Peyer's patch (tissue), 4 donors: ENCODE data around the gene TACC2. TPM values are rescaled to one million over a fixed set of nuclear protein-coding genes. Genes with fewer than 3 reads are reported as not detected.

Source experiments
- DNase-seq, 3 donors: peaks; one replicate each; pipeline ENCODE4 v3.0.0-alpha.2; 2017 to 2019
- H3K27ac ChIP-seq, 4 donors: fragments of 200-600 bp; sonication (generic); one replicate each; pipeline ENCODE4 v1.5.1; 2016 to 2019
- H3K27me3 ChIP-seq, 2 donors: fragments of 200-600 bp; sonication (generic); one replicate each; pipeline ENCODE4 v1.5.1; 2019
- H3K36me3 ChIP-seq, 3 donors: fragments of 200-600 bp; sonication (generic); one replicate each; pipeline ENCODE4 v1.5.1; 2016 to 2019
- H3K4me1 ChIP-seq, 4 donors: fragments of 200-600 bp; sonication (generic); one replicate each; pipeline ENCODE4 v1.5.1; 2016 to 2019
- H3K4me3 ChIP-seq, 4 donors: fragments of 200-600 bp; sonication (generic); 1 replicate in 3 of 4; 2 replicates in 1 of 4; pipeline ENCODE4 v1.5.1; 2016 to 2019; ENCODE audit warnings: mild to moderate bottlenecking in 1 of 4
- H3K9me3 ChIP-seq, 4 donors: fragments of 200-600 bp; sonication (generic); one replicate each; pipeline ENCODE4 v1.5.1; 2016 to 2019; ENCODE audit warnings: mild to moderate bottlenecking in 1 of 4
- POLR2A ChIP-seq, 2 donors: fragments of 450-650 bp; IDR thresholded peaks; one replicate each; pipeline ENCODE4 v1.5.1; 2017; ENCODE audit warnings: antibody characterized with exemption in 2 of 2, mild to moderate bottlenecking in 2 of 2, moderate library complexity in 2 of 2
- total RNA-seq, 4 donors: library from RNA; depleted of rRNA; stranded (reverse); fragments of >200 nt; gene quantifications; one replicate each; pipeline ENCODE4 v1.1.0, GENCODE V29; 2016
- TF ChIP-seq, protein P1 (sequence below), 6 experiments: fragments of 450-650 bp in 4 of 6; fragments of 200-600 bp in 2 of 6; sonication (generic) in 1 of 6; IDR thresholded peaks; one replicate each; pipeline ENCODE4 v1.5.1; 2017 to 2019; ENCODE audit warnings: antibody characterized with exemption in 6 of 6, mild to moderate bottlenecking in 3 of 6, moderate library complexity in 1 of 6

Gene TACC2
- total RNA-seq, 4 donors from 2014 or later = 91.6 to 140 (median 109) TPM

DNA sequence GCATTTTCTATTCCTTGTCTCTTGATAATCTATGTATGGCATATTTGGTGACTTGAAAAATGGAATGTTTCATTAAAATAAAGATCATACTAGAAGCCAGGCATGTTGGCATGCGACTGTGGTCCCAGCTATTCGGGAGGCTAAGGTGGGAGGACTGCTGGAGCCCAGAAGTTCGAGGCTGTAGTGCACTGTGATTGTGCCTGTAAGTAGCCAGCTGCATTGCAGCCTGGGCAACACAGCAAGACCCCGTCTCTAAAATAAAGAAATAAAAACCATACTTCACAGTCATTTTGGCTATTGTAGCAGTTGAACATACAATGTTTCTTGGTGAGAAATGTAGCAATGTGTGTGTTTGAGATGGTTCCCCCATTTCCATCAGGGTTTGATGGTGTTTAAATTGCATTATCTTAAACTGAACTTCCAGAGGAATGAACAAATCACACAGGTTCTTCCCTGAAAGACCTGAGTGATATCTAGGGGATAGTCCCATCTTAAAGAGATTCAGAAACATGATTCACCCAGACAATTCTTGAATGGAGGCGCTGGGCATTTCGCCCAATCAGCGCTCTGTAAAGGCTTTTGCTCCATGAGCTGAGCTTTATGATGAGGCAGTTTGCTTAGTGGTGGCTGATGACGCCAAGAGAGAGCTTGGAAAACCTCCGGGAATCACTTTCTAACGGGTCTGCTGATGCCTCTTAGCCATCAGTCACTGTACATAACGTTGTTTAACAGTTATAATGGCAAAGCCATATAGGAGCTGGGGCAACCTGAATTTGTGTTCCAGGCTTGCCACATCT, 262.7 kb downstream of the TACC2 start:
- no peaks in the 10 kb centered on the region for H3K4me1 ChIP-seq
- H3K27ac ChIP-seq = no peak overlapping the region
- H3K4me3 ChIP-seq = no peak overlapping the region
- no peak for DNase-seq
- H3K27me3 ChIP-seq = no peaks in the 10 kb centered on the region
- TF ChIP-seq POLR2A (IDR thresholded peaks at IDR 0.05) = no peak
- TF ChIP-seq, protein P1, sequence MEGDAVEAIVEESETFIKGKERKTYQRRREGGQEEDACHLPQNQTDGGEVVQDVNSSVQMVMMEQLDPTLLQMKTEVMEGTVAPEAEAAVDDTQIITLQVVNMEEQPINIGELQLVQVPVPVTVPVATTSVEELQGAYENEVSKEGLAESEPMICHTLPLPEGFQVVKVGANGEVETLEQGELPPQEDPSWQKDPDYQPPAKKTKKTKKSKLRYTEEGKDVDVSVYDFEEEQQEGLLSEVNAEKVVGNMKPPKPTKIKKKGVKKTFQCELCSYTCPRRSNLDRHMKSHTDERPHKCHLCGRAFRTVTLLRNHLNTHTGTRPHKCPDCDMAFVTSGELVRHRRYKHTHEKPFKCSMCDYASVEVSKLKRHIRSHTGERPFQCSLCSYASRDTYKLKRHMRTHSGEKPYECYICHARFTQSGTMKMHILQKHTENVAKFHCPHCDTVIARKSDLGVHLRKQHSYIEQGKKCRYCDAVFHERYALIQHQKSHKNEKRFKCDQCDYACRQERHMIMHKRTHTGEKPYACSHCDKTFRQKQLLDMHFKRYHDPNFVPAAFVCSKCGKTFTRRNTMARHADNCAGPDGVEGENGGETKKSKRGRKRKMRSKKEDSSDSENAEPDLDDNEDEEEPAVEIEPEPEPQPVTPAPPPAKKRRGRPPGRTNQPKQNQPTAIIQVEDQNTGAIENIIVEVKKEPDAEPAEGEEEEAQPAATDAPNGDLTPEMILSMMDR (IDR thresholded peaks at IDR 0.05) = no peak
- H3K36me3 ChIP-seq = peaks cover 0 to 52% (median 0%) of the 10 kb centered on the region in 3 donors
- no peaks in the 10 kb centered on the region for H3K9me3 ChIP-seq

DNA sequence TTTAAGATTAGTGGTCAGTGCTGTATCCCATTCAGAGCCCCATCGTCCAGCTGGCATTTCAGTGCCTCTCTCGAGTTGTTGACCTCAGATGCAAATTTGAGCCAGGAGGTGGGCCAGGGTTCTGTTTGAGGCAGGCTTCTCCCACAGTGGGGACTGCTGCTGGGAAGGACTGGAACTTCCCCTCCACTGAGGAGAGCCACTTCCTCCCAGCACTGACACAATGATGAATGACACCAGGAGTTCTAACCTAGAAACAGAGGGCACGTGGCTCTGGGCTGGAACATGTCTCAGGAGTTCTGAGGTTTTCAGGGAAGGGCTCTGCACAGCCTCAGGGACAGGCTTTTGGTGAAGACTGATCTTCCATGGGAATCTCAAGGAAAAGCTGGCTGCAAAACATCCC, 263.8 kb downstream of the TACC2 start:
- DNase-seq = no peak
- peaks cover 0 to 53% (median 0%) of the 10 kb centered on the region in 3 donors for H3K36me3 ChIP-seq
- H3K4me1 ChIP-seq = no peaks in the 10 kb centered on the region
- H3K27ac ChIP-seq = no peak overlapping the region
- TF ChIP-seq POLR2A (IDR thresholded peaks at IDR 0.05) = no peak
- TF ChIP-seq, protein P1 (IDR thresholded peaks at IDR 0.05) = no peak
- no peak overlapping the region for H3K4me3 ChIP-seq
- H3K9me3 ChIP-seq = no peaks in the 10 kb centered on the region
- no peaks in the 10 kb centered on the region for H3K27me3 ChIP-seq

DNA sequence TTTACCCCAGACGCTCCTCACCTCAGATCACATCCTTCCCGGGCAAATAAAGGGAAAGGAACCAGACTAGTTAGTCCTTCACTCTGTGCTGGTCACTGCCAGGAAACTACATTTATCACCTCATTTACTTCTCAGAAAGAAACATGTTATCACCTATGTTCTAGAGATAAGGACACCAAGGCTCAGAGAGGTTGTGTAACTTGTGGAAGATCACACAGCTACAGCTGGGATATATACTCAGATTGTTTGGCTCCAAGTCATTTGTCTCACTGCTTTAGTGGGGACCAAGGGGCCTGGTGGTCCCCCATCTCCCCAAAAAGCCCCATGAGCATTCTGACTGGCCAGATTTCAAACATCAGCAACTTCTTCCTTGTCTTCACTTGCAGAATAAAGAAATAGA, 264.6 kb downstream of the TACC2 start:
- Histone ChIP-seq H3K27ac (no peak overlapping the region), H3K4me1 (no peaks in the 10 kb centered on the region), H3K27me3 (no peaks in the 10 kb centered on the region), H3K36me3 (peaks cover 0 to 47% (median 0%) of the 10 kb centered on the region in 3 donors), H3K4me3 (no peak overlapping the region), H3K9me3 (no peaks in the 10 kb centered on the region)
- no peak for DNase-seq
- TF ChIP-seq, protein P1 (IDR thresholded peaks at IDR 0.05) = no peak

DNA sequence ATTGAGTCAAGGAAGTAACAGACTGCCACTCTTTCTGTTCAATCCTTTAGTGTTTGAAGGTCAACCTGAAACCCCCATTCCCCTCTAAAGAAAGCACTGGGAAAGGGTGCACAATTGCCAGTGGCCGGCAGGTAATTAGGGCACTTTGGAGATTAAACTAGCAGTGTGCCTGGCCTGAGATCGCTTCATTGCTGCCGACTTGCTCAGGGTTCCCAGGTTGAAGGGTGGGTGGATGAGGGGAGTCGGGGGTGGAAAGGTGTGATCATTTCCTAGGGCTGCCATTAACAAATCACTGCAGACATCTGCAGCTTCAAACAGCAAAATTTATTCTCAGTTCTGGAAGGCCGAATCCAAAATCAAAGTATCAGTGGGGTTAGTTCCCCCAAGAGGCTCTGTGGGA, 265.9 kb downstream of the TACC2 start:
- no peak for DNase-seq
- no peaks in the 10 kb centered on the region for H3K4me1 ChIP-seq
- no peak overlapping the region for H3K27ac ChIP-seq
- H3K4me3 ChIP-seq = no peak overlapping the region
- no peaks in the 10 kb centered on the region for H3K9me3 ChIP-seq
- no peak for TF ChIP-seq POLR2A (IDR thresholded peaks at IDR 0.05)
- TF ChIP-seq, protein P1 (IDR thresholded peaks at IDR 0.05) = no peak
- H3K27me3 ChIP-seq = no peaks in the 10 kb centered on the region
- H3K36me3 ChIP-seq = peaks cover 0 to 35% (median 0%) of the 10 kb centered on the region in 3 donors

DNA sequence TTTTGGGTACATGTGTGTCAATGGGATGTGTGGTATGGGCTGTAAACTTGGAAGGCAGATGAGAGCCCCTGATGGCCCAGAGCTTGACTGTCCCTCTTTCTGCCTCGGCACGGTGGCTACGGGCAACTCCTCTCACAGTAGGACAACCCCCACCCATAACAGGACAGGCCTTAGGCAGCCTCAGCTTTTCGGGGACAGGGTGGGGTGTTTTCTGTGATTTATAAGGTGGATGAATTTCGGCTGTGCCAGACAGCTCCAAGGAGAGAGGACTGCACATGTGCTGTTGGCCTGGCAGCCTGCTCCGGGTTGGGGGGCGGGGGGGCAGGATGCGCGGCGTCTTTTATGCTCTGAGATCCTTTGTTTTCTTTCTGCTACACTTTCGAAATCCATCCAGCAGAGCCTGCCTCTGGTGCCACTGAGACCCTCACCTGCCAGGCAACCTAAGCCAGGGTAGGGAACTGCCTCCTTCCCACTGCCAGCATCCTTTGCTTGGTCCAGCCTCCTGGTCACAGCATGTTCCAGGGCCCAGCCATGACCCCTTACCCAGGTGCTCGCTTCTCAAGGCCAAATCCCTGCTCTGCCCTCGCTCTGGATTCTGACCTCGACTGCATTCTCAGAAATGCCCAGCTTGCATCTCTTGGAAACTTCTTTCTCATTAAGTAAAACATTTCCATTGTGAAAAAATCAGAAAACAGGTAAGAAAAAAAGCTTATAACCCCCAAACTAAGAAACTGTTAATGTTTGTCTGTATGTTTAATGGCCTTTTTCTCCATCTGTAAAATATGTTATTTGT, 266.7 kb downstream of the TACC2 start:
- Histone ChIP-seq H3K27ac (no peak overlapping the region), H3K36me3 (peaks cover 0 to 28% (median 0%) of the 10 kb centered on the region in 3 donors), H3K4me1 (no peaks in the 10 kb centered on the region), H3K4me3 (no peak overlapping the region), H3K27me3 (no peaks in the 10 kb centered on the region), H3K9me3 (no peaks in the 10 kb centered on the region)
- no peak for DNase-seq
- TF ChIP-seq, protein P1 (IDR thresholded peaks at IDR 0.05) = no peak
- no peak for TF ChIP-seq POLR2A (IDR thresholded peaks at IDR 0.05)
